ENCODE data around the gene NLRP3.
"Not testable (repeated sequence)": the region's sequence is repeated elsewhere in the genome, so short reads cannot be mapped to it uniquely, and the experiment has no call there.

NLRP3 gene

GRCh38 chr1:247456914-247457639 is 41.1 kb downstream of the NLRP3 start:
- TF ChIP-seq CTCF (conservative IDR thresholded peaks at IDR 0.05; ENCODE audit: low read depth, low read length) = no peak
- no peak for DNase-seq (ENCODE audit: low read depth)
- H3K4me3 ChIP-seq (ENCODE audit: low read length) = no peak overlapping the region

DNA sequence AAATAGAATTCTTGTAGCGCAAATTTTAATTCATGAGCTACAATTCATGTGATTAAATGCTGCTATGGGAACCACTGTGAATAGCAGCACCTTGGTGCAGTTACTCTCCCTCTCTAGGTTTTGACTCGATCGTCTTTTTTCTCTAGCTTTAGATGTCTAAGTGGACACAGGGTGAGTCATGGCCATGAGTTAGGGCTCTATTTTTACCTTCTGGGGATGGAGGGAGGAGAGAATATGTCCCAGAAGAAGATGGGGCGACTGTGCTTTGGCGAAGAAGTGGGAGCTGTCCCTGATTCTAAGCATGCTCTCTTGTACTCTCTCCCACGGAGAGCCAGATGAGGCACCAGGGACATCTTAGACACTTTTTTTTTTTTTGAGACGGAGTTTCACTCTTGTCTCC is 43.5 kb downstream of the NLRP3 start:
- no peak overlapping the region for H3K4me3 ChIP-seq (ENCODE audit: low read length)
- no peak for TF ChIP-seq CTCF (conservative IDR thresholded peaks at IDR 0.05; ENCODE audit: low read depth, low read length)
- DNase-seq (ENCODE audit: low read depth) = no peak

DNA sequence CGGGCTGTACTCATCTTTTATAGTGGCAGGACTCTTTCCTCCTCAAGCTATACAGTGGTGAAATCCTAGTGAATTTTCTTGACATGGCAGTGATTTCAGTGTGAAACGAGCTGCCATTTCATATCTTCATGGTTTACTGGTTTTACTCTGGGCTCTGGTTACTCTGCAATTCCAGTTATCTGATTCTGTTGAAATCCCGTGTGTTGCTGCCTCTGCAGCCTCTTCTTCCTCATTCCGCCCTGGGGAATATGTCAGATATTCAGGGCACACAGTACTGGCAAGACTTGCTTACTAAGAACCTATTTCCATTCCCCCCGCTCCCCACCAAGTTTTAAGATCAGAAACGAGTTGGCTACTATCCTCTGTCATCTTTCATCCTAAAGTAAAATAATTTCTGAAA is 49.8 kb downstream of the NLRP3 start:
- no peak overlapping the region for H3K4me3 ChIP-seq (ENCODE audit: low read length)
- no peak for DNase-seq (ENCODE audit: low read depth)
- no peak for TF ChIP-seq CTCF (conservative IDR thresholded peaks at IDR 0.05; ENCODE audit: low read depth, low read length)

GRCh38 chr1:247467129-247467528 is 51.2 kb downstream of the NLRP3 start:
- no peak for TF ChIP-seq CTCF (conservative IDR thresholded peaks at IDR 0.05; ENCODE audit: low read depth, low read length)
- no peak for DNase-seq (ENCODE audit: low read depth)
- H3K4me3 ChIP-seq (ENCODE audit: low read length) = no peak overlapping the region

GRCh38 chr1:247468481-247469140 is 52.6 kb downstream of the NLRP3 start:
- no peak for TF ChIP-seq CTCF (conservative IDR thresholded peaks at IDR 0.05; ENCODE audit: low read depth, low read length)
- DNase-seq (ENCODE audit: low read depth) = no peak
- H3K4me3 ChIP-seq (ENCODE audit: low read length) = no peak overlapping the region

- no peak for TF ChIP-seq CTCF (conservative IDR thresholded peaks at IDR 0.05; ENCODE audit: low read depth, low read length)
- no peak overlapping the region for H3K4me3 ChIP-seq (ENCODE audit: low read length)
- no peak for DNase-seq (ENCODE audit: low read depth)
Observed at GRCh38 chr1:247469141-247469535, 53.2 kb downstream of the NLRP3 start.

DNA sequence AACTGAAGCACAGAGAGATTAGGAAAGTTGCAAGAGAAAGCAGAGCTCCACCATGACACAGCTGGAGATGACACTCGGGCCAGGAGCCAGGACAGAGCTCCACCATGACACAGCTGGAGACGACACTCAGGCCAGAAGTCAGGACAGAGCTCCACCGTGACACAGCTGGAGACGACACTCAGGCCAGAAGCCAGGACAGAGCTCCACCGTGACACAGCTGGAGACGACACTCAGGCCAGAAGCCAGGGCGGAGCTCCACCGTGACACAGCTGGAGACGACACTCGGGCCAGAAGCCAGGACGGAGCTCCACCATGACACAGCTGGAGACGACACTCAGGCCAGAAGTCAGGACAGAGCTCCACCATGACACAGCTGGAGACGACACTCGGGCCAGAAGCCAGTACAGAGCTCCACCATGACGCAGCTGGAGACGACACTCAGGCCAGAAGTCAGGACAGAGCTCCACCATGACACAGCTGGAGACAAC is 55.0 kb downstream of the NLRP3 start:
- not testable (repeated sequence) for H3K4me3 ChIP-seq (ENCODE audit: low read length); DNase-seq (ENCODE audit: low read depth)

Data from retinal pigment epithelial cell (primary cell).